Ishikawa (cell line): Measurements from ENCODE around the gene ADAMTS16.

Experiments
- CEBPB ChIP-seq: IDR thresholded peaks from 2 replicates; pipeline ENCODE4 v1.6.1; 2012
- CREB1 ChIP-seq: IDR thresholded peaks from 2 replicates; pipeline ENCODE4 v1.6.1; 2012; ENCODE audit warnings: low read depth
- EGR1 ChIP-seq: IDR thresholded peaks from 2 replicates; pipeline ENCODE4 v1.6.1; 2012
- EP300 ChIP-seq: IDR thresholded peaks from 2 replicates; pipeline ENCODE4 v1.6.1; 2012; ENCODE audit warnings: borderline replicate concordance
- FOXM1 ChIP-seq: IDR thresholded peaks from 2 replicates; pipeline ENCODE4 v1.6.1; 2012; ENCODE audit warnings: low read depth, borderline replicate concordance
- MAX ChIP-seq: IDR thresholded peaks from 2 replicates; pipeline ENCODE4 v1.6.1; 2012
- NFIC ChIP-seq: IDR thresholded peaks from 2 replicates; pipeline ENCODE4 v1.6.1; 2012
- RAD21 ChIP-seq: IDR thresholded peaks from 2 replicates; pipeline ENCODE4 v1.6.1; 2012; ENCODE audit warnings: low read depth
- REST ChIP-seq: IDR thresholded peaks from 2 replicates; pipeline ENCODE4 v1.6.1; 2012; ENCODE audit warnings: low read depth, mild to moderate bottlenecking
- TAF1 ChIP-seq: IDR thresholded peaks from 2 replicates; pipeline ENCODE4 v1.6.1; 2012; ENCODE audit warnings: low read depth, mild to moderate bottlenecking
- TCF12 ChIP-seq: IDR thresholded peaks from 2 replicates; pipeline ENCODE4 v1.6.1; 2012; ENCODE audit warnings: low read depth
- TEAD4 ChIP-seq: IDR thresholded peaks from 2 replicates; pipeline ENCODE4 v1.6.1; 2012
- USF1 ChIP-seq: IDR thresholded peaks from 2 replicates; pipeline ENCODE4 v1.6.1; 2012
- YY1 ChIP-seq: IDR thresholded peaks from 2 replicates; pipeline ENCODE4 v1.6.1; 2012; ENCODE audit warnings: low read depth
- ZBTB7A ChIP-seq: IDR thresholded peaks from 2 replicates; pipeline ENCODE4 v1.6.1; 2012; ENCODE audit warnings: low read depth

The ADAMTS16 gene

GRCh38 chr5:5124231-5124630 is 15.9 kb upstream of the ADAMTS16 start:
- TF ChIP-seq RAD21 = no peak
- TF ChIP-seq CREB1 = no peak
- no peak for TF ChIP-seq NFIC
- no peak for TF ChIP-seq TEAD4
- TF ChIP-seq USF1 = no peak
- TF ChIP-seq REST = no peak
- no peak for TF ChIP-seq FOXM1
- no peak for TF ChIP-seq MAX
- no peak for TF ChIP-seq EGR1
- no peak for TF ChIP-seq TAF1
- no peak for TF ChIP-seq ZBTB7A
- no peak for TF ChIP-seq YY1
- no peak for TF ChIP-seq TCF12
- no peak for TF ChIP-seq EP300
- no peak for TF ChIP-seq CEBPB

GRCh38 chr5:5126444-5126843 is 13.7 kb upstream of the ADAMTS16 start:
- TF ChIP-seq EGR1 = no peak
- no peak for TF ChIP-seq CREB1
- TF ChIP-seq USF1 = no peak
- TF ChIP-seq TCF12 = no peak
- no peak for TF ChIP-seq TEAD4
- no peak for TF ChIP-seq RAD21
- TF ChIP-seq NFIC = no peak
- TF ChIP-seq EP300 = no peak
- TF ChIP-seq ZBTB7A = no peak
- TF ChIP-seq REST = no peak
- no peak for TF ChIP-seq FOXM1
- TF ChIP-seq YY1 = no peak
- TF ChIP-seq TAF1 = no peak
- no peak for TF ChIP-seq MAX
- no peak for TF ChIP-seq CEBPB

GRCh38 chr5:5128766-5129165 is 11.4 kb upstream of the ADAMTS16 start:
- TF ChIP-seq FOXM1 = no peak
- no peak for TF ChIP-seq TAF1
- TF ChIP-seq RAD21 = no peak
- no peak for TF ChIP-seq ZBTB7A
- no peak for TF ChIP-seq CEBPB
- no peak for TF ChIP-seq MAX
- TF ChIP-seq TEAD4 = no peak
- TF ChIP-seq EGR1 = no peak
- TF ChIP-seq EP300 = no peak

- TF ChIP-seq RAD21 (no peak), FOXM1 (no peak), CEBPB (no peak), MAX (no peak), NFIC (no peak), YY1 (no peak), CREB1 (no peak), USF1 (no peak), TEAD4 (no peak), REST (no peak), TAF1 (no peak), EGR1 (no peak), ZBTB7A (no peak), EP300 (no peak), TCF12 (no peak)
These were observed 7.9 kb upstream of the ADAMTS16 start for GRCh38 chr5:5132234-5132633.
